Activated T-cell treated with anti-CD3 and anti-CD28 coated beads, Interleukin-2, amount 50 U/mL, for 24 hours (primary cell): ENCODE measurements around the gene ULK2.

Experiments used
- DNase-seq: peaks from one replicate; pipeline ENCODE4 v3.0.0-alpha.2; 2020
- H3K27ac Mint-ChIP-seq: 2 replicates; pipeline ENCODE4 v1.8.0; 2020; ENCODE audit warnings: mild to moderate bottlenecking, mixed read lengths
- H3K27me3 Mint-ChIP-seq: 2 replicates; pipeline ENCODE4 v1.8.0; 2020; ENCODE audit warnings: mixed read lengths
- H3K36me3 Mint-ChIP-seq: 2 replicates; pipeline ENCODE4 v1.8.0; 2020; ENCODE audit warnings: low read depth, mixed read lengths
- H3K4me1 Mint-ChIP-seq: 2 replicates; pipeline ENCODE4 v1.8.0; 2020; ENCODE audit warnings: low read depth, mixed read lengths
- H3K4me3 Mint-ChIP-seq: 2 replicates; pipeline ENCODE4 v1.8.0; 2020; ENCODE audit warnings: mild to moderate bottlenecking, moderate library complexity, mixed read lengths
- H3K9me3 Mint-ChIP-seq: 2 replicates; pipeline ENCODE4 v1.8.0; 2020; ENCODE audit warnings: mixed read lengths

The ULK2 gene

GRCh38 chr17:19800571-19800970 is 67.2 kb downstream of the ULK2 start:
- H3K27me3 Mint-ChIP-seq: no peaks in the 10 kb centered on the region
- H3K36me3 Mint-ChIP-seq: peaks cover 54% of the 10 kb centered on the region
- peak overlapping the region; percentile 19 for H3K27ac Mint-ChIP-seq
- H3K9me3 Mint-ChIP-seq: peaks cover 10% of the 10 kb centered on the region
- H3K4me3 Mint-ChIP-seq: no peak overlapping the region
- DNase-seq: no peak
- peaks cover 12% of the 10 kb centered on the region for H3K4me1 Mint-ChIP-seq

- no peak overlapping the region for H3K4me3 Mint-ChIP-seq
- H3K27me3 Mint-ChIP-seq: no peaks in the 10 kb centered on the region
- H3K9me3 Mint-ChIP-seq: peaks cover 10% of the 10 kb centered on the region
- H3K4me1 Mint-ChIP-seq: peaks cover 5% of the 10 kb centered on the region
- DNase-seq: no peak
- H3K36me3 Mint-ChIP-seq: peaks cover 60% of the 10 kb centered on the region
- H3K27ac Mint-ChIP-seq: no peak overlapping the region
Observed at GRCh38 chr17:19799796-19800195, 67.9 kb downstream of the ULK2 start.

- DNase-seq: no peak
- Mint-ChIP-seq H3K9me3 (peaks cover 22% of the 10 kb centered on the region), H3K36me3 (peaks cover 83% of the 10 kb centered on the region), H3K4me1 (peaks cover 5% of the 10 kb centered on the region), H3K27ac (no peak overlapping the region), H3K4me3 (no peak overlapping the region), H3K27me3 (no peaks in the 10 kb centered on the region)
Observed at GRCh38 chr17:19796457-19796856, 71.3 kb downstream of the ULK2 start.

GRCh38 chr17:19791918-19792550 is 75.7 kb downstream of the ULK2 start:
- Mint-ChIP-seq H3K36me3 (peaks cover 89% of the 10 kb centered on the region), H3K9me3 (peaks cover 20% of the 10 kb centered on the region), H3K27me3 (no peaks in the 10 kb centered on the region), H3K4me3 (no peak overlapping the region), H3K27ac (no peak overlapping the region), H3K4me1 (no peaks in the 10 kb centered on the region)
- DNase-seq: no peak

- Mint-ChIP-seq H3K4me3 (no peak overlapping the region), H3K27me3 (no peaks in the 10 kb centered on the region), H3K9me3 (no peaks in the 10 kb centered on the region), H3K27ac (no peak overlapping the region), H3K36me3 (peaks cover 59% of the 10 kb centered on the region), H3K4me1 (no peaks in the 10 kb centered on the region)
- DNase-seq: no peak
Observed at GRCh38 chr17:19787733-19788357, 79.9 kb downstream of the ULK2 start.

GRCh38 chr17:19785854-19786253 is 81.9 kb downstream of the ULK2 start:
- Mint-ChIP-seq H3K27me3 (no peaks in the 10 kb centered on the region), H3K4me1 (peaks cover 2% of the 10 kb centered on the region), H3K27ac (no peak overlapping the region), H3K36me3 (peaks cover 62% of the 10 kb centered on the region), H3K9me3 (no peaks in the 10 kb centered on the region), H3K4me3 (no peak overlapping the region)
- DNase-seq: no peak

- Mint-ChIP-seq H3K4me1 (peaks cover 2% of the 10 kb centered on the region), H3K4me3 (no peak overlapping the region), H3K27ac (no peak overlapping the region), H3K9me3 (no peaks in the 10 kb centered on the region), H3K36me3 (peaks cover 59% of the 10 kb centered on the region), H3K27me3 (no peaks in the 10 kb centered on the region)
- DNase-seq: no peak
Observed at GRCh38 chr17:19781488-19782458, 86.0 kb downstream of the ULK2 start.

GRCh38 chr17:19780846-19781245 is 86.9 kb downstream of the ULK2 start:
- H3K4me3 Mint-ChIP-seq: no peak overlapping the region
- H3K36me3 Mint-ChIP-seq: peaks cover 67% of the 10 kb centered on the region
- H3K27me3 Mint-ChIP-seq: no peaks in the 10 kb centered on the region
- H3K27ac Mint-ChIP-seq: no peak overlapping the region
- DNase-seq: no peak
- no peaks in the 10 kb centered on the region for H3K9me3 Mint-ChIP-seq
- H3K4me1 Mint-ChIP-seq: peaks cover 2% of the 10 kb centered on the region

- peaks cover 55% of the 10 kb centered on the region for H3K4me1 Mint-ChIP-seq
- no peaks in the 10 kb centered on the region for H3K9me3 Mint-ChIP-seq
- no peak overlapping the region for H3K4me3 Mint-ChIP-seq
- no peak overlapping the region for H3K27ac Mint-ChIP-seq
- peaks cover 34% of the 10 kb centered on the region for H3K36me3 Mint-ChIP-seq
- H3K27me3 Mint-ChIP-seq: no peaks in the 10 kb centered on the region
- DNase-seq: no peak
Observed at GRCh38 chr17:19773534-19773933, 94.2 kb downstream of the ULK2 start.

- Mint-ChIP-seq H3K36me3 (peaks cover 22% of the 10 kb centered on the region), H3K4me1 (peaks cover 67% of the 10 kb centered on the region), H3K9me3 (no peaks in the 10 kb centered on the region), H3K4me3 (no peak overlapping the region), H3K27me3 (no peaks in the 10 kb centered on the region), H3K27ac (no peak overlapping the region)
- DNase-seq: no peak
Observed at GRCh38 chr17:19771971-19772630, 95.6 kb downstream of the ULK2 start.

GRCh38 chr17:19770985-19771735 is 96.6 kb downstream of the ULK2 start:
- Mint-ChIP-seq H3K9me3 (no peaks in the 10 kb centered on the region), H3K27ac (peak overlapping the region; percentile 55), H3K27me3 (no peaks in the 10 kb centered on the region), H3K4me3 (peak overlapping the region; percentile 30), H3K4me1 (peaks cover 73% of the 10 kb centered on the region), H3K36me3 (peaks cover 13% of the 10 kb centered on the region)
- no peak for DNase-seq

- Mint-ChIP-seq H3K4me1 (peaks cover 67% of the 10 kb centered on the region), H3K4me3 (no peak overlapping the region), H3K27ac (peak overlapping the region; percentile 41), H3K9me3 (no peaks in the 10 kb centered on the region), H3K36me3 (peaks cover 2% of the 10 kb centered on the region), H3K27me3 (no peaks in the 10 kb centered on the region)
- no peak for DNase-seq
Observed at GRCh38 chr17:19769946-19770652, 97.6 kb downstream of the ULK2 start.

- no peaks in the 10 kb centered on the region for H3K36me3 Mint-ChIP-seq
- H3K4me1 Mint-ChIP-seq: peaks cover 56% of the 10 kb centered on the region
- no peaks in the 10 kb centered on the region for H3K27me3 Mint-ChIP-seq
- DNase-seq: no peak
- no peak overlapping the region for H3K4me3 Mint-ChIP-seq
- H3K9me3 Mint-ChIP-seq: no peaks in the 10 kb centered on the region
- H3K27ac Mint-ChIP-seq: peak overlapping the region; percentile 44
Observed at GRCh38 chr17:19768046-19768782, 99.5 kb downstream of the ULK2 start.
